ENCODE results near the gene PIGU.
"Not testable (repeated sequence)": the region's sequence is repeated elsewhere in the genome, so short reads cannot be mapped to it uniquely, and the experiment has no call there.

PIGU gene

DNA sequence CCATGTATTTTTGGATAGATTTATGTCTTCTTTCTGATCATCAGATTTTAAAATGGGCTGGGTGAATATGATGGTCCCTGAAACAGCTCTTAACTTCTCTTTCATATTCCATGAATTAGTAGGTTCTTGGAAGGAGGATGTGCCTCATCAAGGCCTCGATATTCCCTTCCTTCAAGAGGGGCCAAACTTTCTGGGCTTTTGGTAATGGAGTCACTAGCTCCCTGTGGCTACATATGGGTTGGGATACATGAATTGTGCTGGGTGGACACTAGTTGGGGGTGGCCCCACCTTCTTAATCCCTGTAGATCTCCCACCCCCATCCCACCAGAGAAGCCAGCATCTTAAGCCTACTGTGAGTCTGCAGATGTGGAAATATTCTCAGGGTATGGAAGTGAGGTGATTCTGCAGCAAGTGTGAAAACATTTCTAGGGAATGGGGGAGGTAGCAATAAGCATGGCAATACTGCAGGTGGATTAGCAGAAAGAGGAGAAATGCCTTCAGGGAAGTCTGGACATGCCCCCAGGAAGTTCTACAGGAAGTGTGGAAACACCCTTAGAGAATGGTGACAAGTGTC, 29.5 kb upstream of the PIGU start:
- no peak for DNase-seq

- DNase-seq = no peak
Measured at GRCh38 chr20:34705397-34706301, 28.8 kb upstream of the PIGU start.

DNA sequence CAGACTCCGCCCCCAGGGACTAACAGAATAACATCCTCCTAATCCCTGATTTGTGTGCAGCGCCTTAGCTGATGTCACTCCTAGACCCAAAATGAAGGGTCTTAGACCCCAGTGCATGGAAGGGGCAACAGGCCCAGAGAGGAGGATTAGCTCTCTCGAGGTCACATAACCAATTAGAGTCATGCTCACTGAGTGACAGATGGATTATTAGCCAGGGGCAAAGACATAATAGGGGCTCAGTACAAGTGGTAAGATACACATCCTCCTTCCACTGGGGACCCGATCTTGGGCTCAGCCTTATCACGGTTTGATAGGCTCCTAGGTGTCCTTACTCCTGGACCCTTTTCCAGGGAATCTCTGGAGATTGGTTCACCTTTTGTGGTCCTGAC, 28.1 kb upstream of the PIGU start:
- DNase-seq = peak; percentile 99

GRCh38 chr20:34704177-34705007, 27.5 kb upstream of the PIGU start, which contains the start of gene TP53INP2:
TSS of gene TP53INP2 (plus strand) at chr20:34704344. CDS start at chr20:34708740, 4,396 bp downstream.
- peak; percentile 93 for DNase-seq

GRCh38 chr20:34703424-34704176, 26.7 kb upstream of the PIGU start:
- no peak for DNase-seq

DNA sequence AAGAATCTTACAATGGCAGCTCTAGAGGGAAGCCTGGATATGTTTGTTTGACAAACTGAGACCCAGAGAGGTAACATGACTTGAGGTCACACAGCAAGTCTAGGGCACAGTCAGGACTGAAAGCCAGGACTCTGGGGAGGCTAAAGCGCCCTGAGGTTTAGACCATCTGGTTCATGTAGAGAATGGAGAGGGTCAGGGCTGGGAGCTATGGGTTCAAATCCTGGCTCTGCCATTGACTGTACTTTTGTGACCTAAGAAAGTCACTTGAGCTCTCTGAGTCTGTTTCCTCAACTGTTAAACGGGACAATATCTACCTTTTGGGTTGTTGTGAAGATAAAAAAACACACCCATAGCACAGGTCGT, 26.1 kb upstream of the PIGU start:
- DNase-seq = no peak

DNA sequence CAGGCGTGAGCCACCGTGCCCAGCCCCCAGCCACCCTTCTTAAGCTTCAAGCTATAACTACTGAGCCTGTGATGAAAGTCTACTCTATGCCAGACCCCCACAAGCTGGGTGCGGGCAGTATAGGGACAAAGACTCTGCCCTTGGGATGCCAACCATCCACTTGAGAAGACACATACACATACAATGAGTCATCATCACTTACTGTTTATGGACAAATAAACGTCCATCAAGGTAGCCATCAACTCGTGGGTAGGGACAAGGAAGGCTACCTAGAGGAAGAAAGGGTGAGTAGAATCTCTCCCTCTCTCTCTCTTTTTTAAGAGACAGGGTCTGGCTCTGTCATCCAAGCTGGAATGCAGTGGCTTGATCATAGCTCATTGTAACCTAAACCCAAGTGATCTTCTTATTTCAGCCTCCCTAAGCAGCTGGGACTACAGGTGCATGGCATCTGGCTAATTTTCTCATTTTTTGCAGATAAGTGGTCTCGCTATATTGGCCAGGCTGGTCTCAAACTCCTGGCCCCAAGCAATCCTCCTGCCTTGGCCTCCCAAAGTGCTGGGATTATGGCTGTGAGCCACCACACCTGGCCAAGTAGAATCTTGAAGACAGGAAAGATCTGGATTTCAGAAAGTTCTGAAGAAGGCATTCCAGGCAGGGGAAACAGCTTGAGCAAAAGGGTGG, 24.7 kb upstream of the PIGU start:
- peak; percentile 44 for DNase-seq

GRCh38 chr20:34693414-34693813, 16.5 kb upstream of the PIGU start:
- DNase-seq = no peak

GRCh38 chr20:34691838-34692237, 14.9 kb upstream of the PIGU start:
- no peak for DNase-seq

- DNase-seq = no peak
Measured at GRCh38 chr20:34689486-34689885, 12.6 kb upstream of the PIGU start.

- DNase-seq = no peak
Measured at GRCh38 chr20:34683667-34684066, 6.8 kb upstream of the PIGU start.

GRCh38 chr20:34680586-34681175, 3.8 kb upstream of the PIGU start:
- peak; percentile 61 for DNase-seq

- no peak for DNase-seq
Measured at GRCh38 chr20:34675993-34676641, 775 bp downstream of the PIGU start.

GRCh38 chr20:34675561-34675960, 1.3 kb downstream of the PIGU start:
- no peak for DNase-seq

GRCh38 chr20:34673412-34673811, 3.5 kb downstream of the PIGU start:
- DNase-seq = no peak

- no peak for DNase-seq
Measured at GRCh38 chr20:34669094-34669493, 7.8 kb downstream of the PIGU start.

- DNase-seq = not testable (repeated sequence)
Measured at GRCh38 chr20:34664751-34665150, 12.1 kb downstream of the PIGU start.

GRCh38 chr20:34663213-34663943, 13.5 kb downstream of the PIGU start:
- DNase-seq = peak; percentile 39

DNA sequence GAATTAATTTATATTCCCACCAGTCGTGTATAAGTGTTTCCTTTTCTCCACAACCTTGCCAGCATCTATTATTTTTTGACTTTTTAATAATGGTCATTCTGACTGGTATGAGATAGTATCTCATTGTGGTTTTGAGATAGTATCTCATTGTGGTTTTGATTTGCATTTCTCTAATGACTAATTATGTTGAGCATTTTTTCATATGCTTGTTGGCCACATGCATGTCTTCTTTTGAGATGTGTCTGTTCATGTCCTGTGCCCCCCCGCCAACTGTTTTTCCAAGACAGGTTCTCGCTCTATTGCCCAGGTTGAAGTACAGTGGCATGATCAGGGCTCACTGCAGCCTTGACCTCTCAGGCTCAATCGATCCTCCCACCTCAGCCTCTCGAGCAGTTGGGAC, 15.1 kb downstream of the PIGU start:
- not testable (repeated sequence) for DNase-seq

- not testable (repeated sequence) for DNase-seq
Measured at GRCh38 chr20:34658654-34659053, 18.2 kb downstream of the PIGU start.
